HFFc6 (cell line): ENCODE data around the gene NSMCE1. TPM values are rescaled to one million over a fixed set of nuclear protein-coding genes. Genes with fewer than 3 reads are reported as not detected.

Experiments
- DNase-seq: peaks from one replicate; pipeline ENCODE4 v3.0.0-alpha.2; 2018
- H3K27ac Mint-ChIP-seq: 2 replicates; pipeline ENCODE4 v1.8.0; 2020; ENCODE audit warnings: mild to moderate bottlenecking, mixed read lengths
- H3K27me3 Mint-ChIP-seq: 2 replicates; pipeline ENCODE4 v1.8.0; 2021; ENCODE audit warnings: mild to moderate bottlenecking, moderate library complexity, mixed read lengths; ENCODE audit not compliant: insufficient read depth
- H3K36me3 Mint-ChIP-seq: 2 replicates; pipeline ENCODE4 v1.8.0; 2021; ENCODE audit warnings: low read depth, mixed read lengths
- H3K4me1 Mint-ChIP-seq: 2 replicates; pipeline ENCODE4 v1.8.0; 2020; ENCODE audit warnings: low read depth, mixed read lengths
- H3K4me3 Mint-ChIP-seq: 2 replicates; pipeline ENCODE4 v1.8.0; 2020; ENCODE audit warnings: mild to moderate bottlenecking, moderate library complexity, mixed read lengths
- H3K9me3 Mint-ChIP-seq: 2 replicates; pipeline ENCODE4 v1.8.0; 2020; ENCODE audit warnings: mild to moderate bottlenecking, mixed read lengths
- CTCF ChIP-seq: fragments of 200-600 bp; sonication (generic); IDR thresholded peaks from 2 replicates; pipeline ENCODE4 v1.5.0; 2021; ENCODE audit warnings: antibody characterized with exemption, mild to moderate bottlenecking
- total RNA-seq, 6 experiments: library from RNA; stranded (reverse); fragmentation: NEBNext Ultra II Directional; extraction: Animal tissue kit (Norgen Biotek cat#: 25700); gene quantifications; 2 replicates in 1 of 6; 3 replicates in 5 of 6; pipeline ENCODE4 v1.2.3, GENCODE V29; 2021

Gene NSMCE1
- total RNA-seq, 6 experiments from 2014 or later = 63.6 to 71.3 (median 66.5) TPM

- no peak for TF ChIP-seq CTCF
- no peak for DNase-seq
- peaks cover 12% of the 10 kb centered on the region; the same call in 1 of the 2 replicates for H3K9me3 Mint-ChIP-seq
- H3K27me3 Mint-ChIP-seq = peaks cover 1% of the 10 kb centered on the region; the same call in 1 of the 2 replicates
- H3K27ac Mint-ChIP-seq = no peak overlapping the region
- H3K4me1 Mint-ChIP-seq = peaks cover 17% of the 10 kb centered on the region
- peaks cover 12% of the 10 kb centered on the region for H3K36me3 Mint-ChIP-seq
- H3K4me3 Mint-ChIP-seq = no peak overlapping the region
Measured at GRCh38 chr16:27304881-27305745, 36.5 kb upstream of the NSMCE1 start.

GRCh38 chr16:27304102-27304501 lies 35.5 kb upstream of the NSMCE1 start:
- no peak overlapping the region for H3K4me3 Mint-ChIP-seq
- H3K4me1 Mint-ChIP-seq = peaks cover 24% of the 10 kb centered on the region
- peaks cover 12% of the 10 kb centered on the region for H3K36me3 Mint-ChIP-seq
- no peak for DNase-seq
- peaks cover under 1% of the 10 kb centered on the region; the same call in 1 of the 2 replicates for H3K27me3 Mint-ChIP-seq
- no peak overlapping the region for H3K27ac Mint-ChIP-seq
- no peak for TF ChIP-seq CTCF
- H3K9me3 Mint-ChIP-seq = peaks cover 12% of the 10 kb centered on the region; the same call in 1 of the 2 replicates

- TF ChIP-seq CTCF = no peak
Measured at GRCh38 chr16:27303256-27304100, 34.9 kb upstream of the NSMCE1 start.

GRCh38 chr16:27302126-27302525 lies 33.6 kb upstream of the NSMCE1 start:
- Mint-ChIP-seq H3K4me3 (no peak overlapping the region), H3K9me3 (peaks cover 12% of the 10 kb centered on the region; the same call in 1 of the 2 replicates), H3K27me3 (no peaks in the 10 kb centered on the region), H3K36me3 (peaks cover 12% of the 10 kb centered on the region), H3K27ac (no peak overlapping the region), H3K4me1 (peaks cover 24% of the 10 kb centered on the region)
- DNase-seq = no peak
- no peak for TF ChIP-seq CTCF

More at GRCh38 chr16:27303256-27304100, 34.9 kb upstream of the NSMCE1 start:
- H3K27ac Mint-ChIP-seq = no peak overlapping the region
- DNase-seq = no peak
- peaks cover 24% of the 10 kb centered on the region for H3K4me1 Mint-ChIP-seq
- H3K36me3 Mint-ChIP-seq = peaks cover 12% of the 10 kb centered on the region
- no peaks in the 10 kb centered on the region for H3K27me3 Mint-ChIP-seq
- peaks cover 12% of the 10 kb centered on the region; the same call in 1 of the 2 replicates for H3K9me3 Mint-ChIP-seq
- H3K4me3 Mint-ChIP-seq = no peak overlapping the region

GRCh38 chr16:27301236-27301861 lies 32.8 kb upstream of the NSMCE1 start:
- no peak for DNase-seq
- no peak for TF ChIP-seq CTCF
- Mint-ChIP-seq H3K27me3 (no peaks in the 10 kb centered on the region), H3K9me3 (peaks cover 8% of the 10 kb centered on the region; the same call in 1 of the 2 replicates), H3K4me1 (peaks cover 24% of the 10 kb centered on the region), H3K36me3 (peaks cover 8% of the 10 kb centered on the region), H3K27ac (no peak overlapping the region), H3K4me3 (no peak overlapping the region)
